Astrocyte (in vitro differentiated cells and primary cell): ENCODE results near the gene RPS6KA2. TPM values are rescaled to one million over a fixed set of nuclear protein-coding genes. Genes with fewer than 3 reads are reported as not detected.

Source experiments
- DNase-seq: peaks from one replicate; pipeline ENCODE4 v3.0.0-alpha.2; 2010; ENCODE audit warnings: low read depth
- FAIRE-seq: peaks from 2 replicates; lab custom pipeline; 2011; peaks lifted over from hg19 to GRCh38; lab: Jason Lieb, UNC
- H2AFZ ChIP-seq: 2 replicates; pipeline ENCODE4 v1.6.0; 2012; ENCODE audit warnings: low read depth, low read length, inconsistent platforms
- H3K27ac ChIP-seq: 2 replicates; pipeline ENCODE4 v1.5.1; 2011; ENCODE audit warnings: low read depth, low read length, inconsistent platforms
- H3K27me3 ChIP-seq: 2 replicates; pipeline ENCODE4 v1.6.0; 2011; ENCODE audit warnings: low read length, inconsistent platforms; ENCODE audit not compliant: insufficient read depth
- H3K36me3 ChIP-seq: 2 replicates; pipeline ENCODE4 v1.5.1; 2011; ENCODE audit warnings: low read length, inconsistent platforms; ENCODE audit not compliant: insufficient read depth
- H3K4me1 ChIP-seq: 2 replicates; pipeline ENCODE4 v1.5.1; 2011; ENCODE audit warnings: low read length, inconsistent platforms; ENCODE audit not compliant: insufficient read depth
- H3K4me2 ChIP-seq: 2 replicates; pipeline ENCODE4 v1.6.0; 2012; ENCODE audit warnings: low read length, inconsistent platforms
- H3K4me3 ChIP-seq: 2 replicates; pipeline ENCODE4 v1.5.1; 2011; ENCODE audit warnings: low read depth, mild to moderate bottlenecking, low read length, inconsistent platforms; ENCODE audit not compliant: insufficient read depth
- H3K79me2 ChIP-seq: 2 replicates; pipeline ENCODE4 v1.6.0; 2012; ENCODE audit warnings: mild to moderate bottlenecking, low read length, inconsistent platforms; ENCODE audit not compliant: insufficient read depth
- H3K9ac ChIP-seq: 2 replicates; pipeline ENCODE4 v1.6.0; 2012; ENCODE audit warnings: mild to moderate bottlenecking, low read length, inconsistent platforms
- H3K9me3 ChIP-seq: 2 replicates; pipeline ENCODE4 v1.5.1; 2012; ENCODE audit warnings: low read depth, mild to moderate bottlenecking, low read length, inconsistent platforms; ENCODE audit not compliant: insufficient read depth
- H4K20me1 ChIP-seq: 2 replicates; pipeline ENCODE4 v1.6.0; 2012; ENCODE audit warnings: low read length, inconsistent platforms; ENCODE audit not compliant: insufficient read depth
- H3K27ac Mint-ChIP-seq: one replicate; pipeline ENCODE4 v1.8.0; 2021; ENCODE audit warnings: mild to moderate bottlenecking, mixed read lengths; ENCODE audit not compliant: unreplicated experiment
- H3K27me3 Mint-ChIP-seq: one replicate; pipeline ENCODE4 v1.8.0; 2021; ENCODE audit warnings: low read depth, mixed read lengths; ENCODE audit not compliant: unreplicated experiment
- H3K36me3 Mint-ChIP-seq: one replicate; pipeline ENCODE4 v1.8.0; 2021; ENCODE audit warnings: low read depth, mixed read lengths; ENCODE audit not compliant: unreplicated experiment
- H3K4me1 Mint-ChIP-seq: one replicate; pipeline ENCODE4 v1.8.0; 2021; ENCODE audit warnings: low read depth, mixed read lengths; ENCODE audit not compliant: unreplicated experiment
- H3K4me3 Mint-ChIP-seq: one replicate; pipeline ENCODE4 v1.8.0; 2021; ENCODE audit warnings: mild to moderate bottlenecking, moderate library complexity, mixed read lengths; ENCODE audit not compliant: unreplicated experiment
- H3K9me3 Mint-ChIP-seq: one replicate; pipeline ENCODE4 v1.8.0; 2021; ENCODE audit warnings: mild to moderate bottlenecking, mixed read lengths; ENCODE audit not compliant: unreplicated experiment
- EZH2 ChIP-seq: IDR thresholded peaks from 2 replicates; pipeline ENCODE4 v1.6.1; 2012; ENCODE audit warnings: mild to moderate bottlenecking, low read length, inconsistent platforms; ENCODE audit not compliant: insufficient read depth
- total RNA-seq: library from RNA; stranded (reverse); gene quantifications from 2 replicates; pipeline ENCODE4 v1.2.1, GENCODE V29; 2021
- TF ChIP-seq, protein P1 (sequence below): IDR thresholded peaks from 2 replicates; pipeline ENCODE4 v1.5.1; 2011; ENCODE audit warnings: low read depth, mild to moderate bottlenecking, inconsistent platforms, low read length, moderate library complexity; ENCODE audit not compliant: insufficient read depth

Gene RPS6KA2
- total RNA-seq, 1 donor from 2014 or later: 33.5 TPM

DNA sequence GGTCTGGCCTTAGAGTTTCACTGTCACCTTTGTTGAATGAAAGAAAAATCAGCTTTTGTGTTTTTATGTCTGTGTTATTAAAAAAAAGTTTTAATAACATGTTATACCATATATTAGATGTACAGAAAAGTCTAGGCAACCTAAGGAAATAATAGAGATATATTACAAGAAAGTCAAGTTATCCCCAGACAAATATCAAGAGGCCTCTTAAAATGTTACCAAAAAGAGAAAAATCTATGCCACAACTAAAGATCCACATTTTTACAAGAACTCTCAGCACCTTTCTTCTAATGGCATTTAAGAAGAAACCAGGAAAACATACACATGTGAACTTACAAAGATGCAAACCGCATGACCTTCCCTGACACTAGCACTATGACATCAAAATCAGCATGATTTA, 67.4 kb downstream of the RPS6KA2 start:
- no peaks in the 10 kb centered on the region for H3K27me3 Mint-ChIP-seq

DNA sequence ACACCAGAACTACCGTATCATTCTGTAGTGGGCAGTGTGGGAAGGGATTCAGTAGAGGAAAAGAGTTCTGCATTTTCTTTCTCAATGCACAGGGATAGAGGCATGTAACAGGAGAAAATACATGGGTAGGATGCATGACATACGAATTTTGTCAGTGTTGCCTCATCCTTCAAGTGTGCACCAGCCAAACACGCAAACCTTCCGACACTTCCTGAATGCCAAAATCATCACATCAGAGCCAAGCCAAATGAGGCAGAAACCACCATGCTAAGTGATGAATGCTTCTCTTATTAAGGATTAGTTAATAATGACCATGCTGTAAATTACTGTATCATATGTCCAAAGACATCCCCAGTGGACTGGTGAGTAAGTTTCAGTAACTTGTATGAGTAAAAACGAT, 67.8 kb downstream of the RPS6KA2 start:
- Mint-ChIP-seq H3K36me3 (peaks cover 29% of the 10 kb centered on the region), H3K9me3 (no peaks in the 10 kb centered on the region), H3K27ac (no peak overlapping the region), H3K4me3 (no peak overlapping the region), H3K27me3 (no peaks in the 10 kb centered on the region), H3K4me1 (peaks cover 30% of the 10 kb centered on the region)
- Histone ChIP-seq H3K9ac (peak overlapping the region; percentile 10), H3K27ac (peak overlapping the region; percentile 59), H3K4me3 (no peak overlapping the region), H2AFZ (no peak overlapping the region), H3K79me2 (peaks cover 20% of the 10 kb centered on the region), H4K20me1 (no peaks in the 10 kb centered on the region), H3K36me3 (no peaks in the 10 kb centered on the region), H3K27me3 (no peaks in the 10 kb centered on the region), H3K4me1 (peaks cover 34% of the 10 kb centered on the region), H3K4me2 (no peak overlapping the region), H3K9me3 (peaks cover 2% of the 10 kb centered on the region)
- TF ChIP-seq EZH2: no peak
- TF ChIP-seq, protein P1, sequence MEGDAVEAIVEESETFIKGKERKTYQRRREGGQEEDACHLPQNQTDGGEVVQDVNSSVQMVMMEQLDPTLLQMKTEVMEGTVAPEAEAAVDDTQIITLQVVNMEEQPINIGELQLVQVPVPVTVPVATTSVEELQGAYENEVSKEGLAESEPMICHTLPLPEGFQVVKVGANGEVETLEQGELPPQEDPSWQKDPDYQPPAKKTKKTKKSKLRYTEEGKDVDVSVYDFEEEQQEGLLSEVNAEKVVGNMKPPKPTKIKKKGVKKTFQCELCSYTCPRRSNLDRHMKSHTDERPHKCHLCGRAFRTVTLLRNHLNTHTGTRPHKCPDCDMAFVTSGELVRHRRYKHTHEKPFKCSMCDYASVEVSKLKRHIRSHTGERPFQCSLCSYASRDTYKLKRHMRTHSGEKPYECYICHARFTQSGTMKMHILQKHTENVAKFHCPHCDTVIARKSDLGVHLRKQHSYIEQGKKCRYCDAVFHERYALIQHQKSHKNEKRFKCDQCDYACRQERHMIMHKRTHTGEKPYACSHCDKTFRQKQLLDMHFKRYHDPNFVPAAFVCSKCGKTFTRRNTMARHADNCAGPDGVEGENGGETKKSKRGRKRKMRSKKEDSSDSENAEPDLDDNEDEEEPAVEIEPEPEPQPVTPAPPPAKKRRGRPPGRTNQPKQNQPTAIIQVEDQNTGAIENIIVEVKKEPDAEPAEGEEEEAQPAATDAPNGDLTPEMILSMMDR: no peak
- DNase-seq: peak; percentile 86
- FAIRE-seq: no peak

More for the DNA sequence above, 67.4 kb downstream of the RPS6KA2 start:
- Mint-ChIP-seq H3K4me3 (no peak overlapping the region), H3K4me1 (peaks cover 29% of the 10 kb centered on the region), H3K9me3 (no peaks in the 10 kb centered on the region), H3K36me3 (peaks cover 31% of the 10 kb centered on the region), H3K27ac (no peak overlapping the region)
- no peak overlapping the region for H3K4me2 ChIP-seq
- no peak for FAIRE-seq
- H3K79me2 ChIP-seq: peaks cover 20% of the 10 kb centered on the region
- no peak overlapping the region for H3K9ac ChIP-seq
- H3K4me3 ChIP-seq: no peak overlapping the region
- no peaks in the 10 kb centered on the region for H3K36me3 ChIP-seq
- TF ChIP-seq EZH2: no peak
- TF ChIP-seq, protein P1: no peak
- no peak overlapping the region for H2AFZ ChIP-seq
- no peak for DNase-seq
- H3K27ac ChIP-seq: peak overlapping the region; percentile 25
- H3K27me3 ChIP-seq: no peaks in the 10 kb centered on the region
- H4K20me1 ChIP-seq: no peaks in the 10 kb centered on the region
- peaks cover 2% of the 10 kb centered on the region for H3K9me3 ChIP-seq
- H3K4me1 ChIP-seq: peaks cover 30% of the 10 kb centered on the region

DNA sequence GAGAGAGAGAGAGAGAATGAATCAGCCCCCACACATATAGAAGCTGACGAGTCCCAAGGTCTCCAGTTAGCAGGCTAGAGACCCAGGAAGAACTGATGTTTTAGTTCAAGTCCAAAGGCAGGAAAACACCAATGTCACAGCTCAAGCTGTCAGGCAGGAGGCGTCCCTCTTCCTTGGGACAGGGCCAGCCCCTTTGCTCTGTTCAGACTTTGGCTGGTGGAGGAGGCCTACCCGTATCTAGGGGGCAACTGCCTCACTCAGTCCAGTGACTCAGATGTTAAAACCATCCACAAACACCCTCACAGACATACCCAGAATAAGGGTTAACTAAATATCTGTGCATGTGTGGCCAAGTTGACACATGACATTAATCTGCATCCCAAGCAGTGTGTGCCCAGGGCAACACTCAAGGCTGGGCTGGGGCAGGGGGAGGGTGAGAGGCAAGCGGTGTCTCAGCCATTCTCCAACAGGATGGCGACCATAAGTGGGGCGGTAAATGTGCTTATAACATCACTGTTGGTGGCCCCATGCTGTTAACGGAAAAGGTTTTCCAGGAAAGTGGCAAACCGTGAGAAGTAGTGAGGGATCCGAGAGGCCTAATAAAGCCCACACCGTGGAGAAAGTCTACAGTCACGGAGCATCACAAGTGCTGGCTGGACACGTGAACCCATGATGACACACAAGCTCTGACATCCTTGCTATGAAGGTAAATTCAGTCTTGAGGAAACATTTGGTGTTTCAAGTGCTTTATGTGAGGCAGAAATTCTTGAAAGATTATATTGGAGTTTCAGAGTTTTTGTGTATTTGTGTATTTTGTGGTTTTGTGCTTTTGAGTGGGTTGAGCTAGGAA, 68.7 kb downstream of the RPS6KA2 start:
- Histone ChIP-seq H3K4me2 (peak overlapping the region; percentile 2), H2AFZ (no peak overlapping the region), H3K36me3 (no peaks in the 10 kb centered on the region), H3K79me2 (peaks cover 20% of the 10 kb centered on the region), H3K9me3 (peaks cover 2% of the 10 kb centered on the region), H3K9ac (peak overlapping the region; percentile 10), H3K4me3 (no peak overlapping the region), H3K4me1 (peaks cover 41% of the 10 kb centered on the region), H3K27ac (peak overlapping the region; percentile 59), H4K20me1 (no peaks in the 10 kb centered on the region), H3K27me3 (no peaks in the 10 kb centered on the region)
- DNase-seq: peak; percentile 79
- Mint-ChIP-seq H3K36me3 (peaks cover 26% of the 10 kb centered on the region), H3K4me1 (peaks cover 39% of the 10 kb centered on the region), H3K9me3 (no peaks in the 10 kb centered on the region), H3K27ac (no peak overlapping the region), H3K27me3 (no peaks in the 10 kb centered on the region), H3K4me3 (no peak overlapping the region)
- TF ChIP-seq, protein P1: no peak
- no peak for TF ChIP-seq EZH2
- FAIRE-seq: no peak
